ENCODE measurements around the gene PI4KA.

DNA sequence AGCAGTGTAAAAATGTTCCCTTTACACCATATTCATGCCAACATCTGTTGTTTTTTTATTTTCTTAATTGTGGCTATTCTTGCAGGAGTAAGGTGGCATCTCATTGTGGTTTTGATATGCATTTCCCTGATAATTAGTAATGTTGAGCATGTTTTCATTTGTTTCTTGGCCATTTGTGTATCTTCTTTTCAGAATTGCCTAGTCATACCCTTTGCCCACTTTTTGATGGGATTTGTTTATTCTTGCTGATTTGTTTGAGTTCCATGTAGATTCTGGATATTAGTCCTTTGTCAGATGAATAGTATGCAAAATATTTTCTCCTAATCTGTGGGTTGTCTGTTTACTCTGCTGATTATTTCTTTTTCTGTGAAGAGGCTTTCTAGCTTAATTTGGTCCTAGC, 183.6 kb downstream of the PI4KA start:
- TF ChIP-seq, protein P1, sequence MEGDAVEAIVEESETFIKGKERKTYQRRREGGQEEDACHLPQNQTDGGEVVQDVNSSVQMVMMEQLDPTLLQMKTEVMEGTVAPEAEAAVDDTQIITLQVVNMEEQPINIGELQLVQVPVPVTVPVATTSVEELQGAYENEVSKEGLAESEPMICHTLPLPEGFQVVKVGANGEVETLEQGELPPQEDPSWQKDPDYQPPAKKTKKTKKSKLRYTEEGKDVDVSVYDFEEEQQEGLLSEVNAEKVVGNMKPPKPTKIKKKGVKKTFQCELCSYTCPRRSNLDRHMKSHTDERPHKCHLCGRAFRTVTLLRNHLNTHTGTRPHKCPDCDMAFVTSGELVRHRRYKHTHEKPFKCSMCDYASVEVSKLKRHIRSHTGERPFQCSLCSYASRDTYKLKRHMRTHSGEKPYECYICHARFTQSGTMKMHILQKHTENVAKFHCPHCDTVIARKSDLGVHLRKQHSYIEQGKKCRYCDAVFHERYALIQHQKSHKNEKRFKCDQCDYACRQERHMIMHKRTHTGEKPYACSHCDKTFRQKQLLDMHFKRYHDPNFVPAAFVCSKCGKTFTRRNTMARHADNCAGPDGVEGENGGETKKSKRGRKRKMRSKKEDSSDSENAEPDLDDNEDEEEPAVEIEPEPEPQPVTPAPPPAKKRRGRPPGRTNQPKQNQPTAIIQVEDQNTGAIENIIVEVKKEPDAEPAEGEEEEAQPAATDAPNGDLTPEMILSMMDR (IDR thresholded peaks at IDR 0.05) = no peak
- no peak for TF ChIP-seq POLR2A (IDR thresholded peaks at IDR 0.05)
- no peak for TF ChIP-seq EP300 (IDR thresholded peaks at IDR 0.05)
